HepG2 (cell line): ENCODE data around the gene NFATC4. TPM values are rescaled to one million over a fixed set of nuclear protein-coding genes. Genes with fewer than 3 reads are reported as not detected.

Source experiments
- ARID5B ChIP-seq: IDR thresholded peaks from 2 replicates; pipeline ENCODE4 v1.4.0; 2020; ENCODE audit warnings: mild to moderate bottlenecking, missing genetic modification reagents
- ATF2 ChIP-seq: sonication (generic); formaldehyde crosslinking; IDR thresholded peaks from 2 replicates; pipeline ENCODE4 v1.4.0; 2020; ENCODE audit warnings: missing genetic modification reagents
- CTCF ChIP-seq: sonication (generic); formaldehyde crosslinking; IDR thresholded peaks from 2 replicates; pipeline ENCODE4 v1.5.0; 2020; ENCODE audit warnings: mild to moderate bottlenecking, missing genetic modification reagents, moderate library complexity
- FOSL2 ChIP-seq: sonication (generic); formaldehyde crosslinking; IDR thresholded peaks from 2 replicates; pipeline ENCODE4 v1.4.0; 2020; ENCODE audit warnings: missing genetic modification reagents
- FOXA3 ChIP-seq: IDR thresholded peaks from 2 replicates; pipeline ENCODE4 v1.6.1; 2016; ENCODE audit warnings: missing genetic modification reagents, missing compliant biosample characterization
- FOXO1 ChIP-seq: sonication (generic); formaldehyde crosslinking; IDR thresholded peaks from 2 replicates; pipeline ENCODE4 v1.4.0; 2020; ENCODE audit warnings: missing genetic modification reagents
- GATAD1 ChIP-seq: IDR thresholded peaks from 2 replicates; pipeline ENCODE4 v1.6.1; 2016; ENCODE audit warnings: missing genetic modification reagents, missing compliant biosample characterization
- GATAD2A ChIP-seq: IDR thresholded peaks from 2 replicates; pipeline ENCODE4 v1.6.1; 2016
- HMGXB4 ChIP-seq, 2 experiments: sonication (generic) in 1 of 2; formaldehyde crosslinking in 1 of 2; IDR thresholded peaks; 2 replicates each; pipeline versions ENCODE4 v1.4.0 to v1.6.1; 2018 to 2020; ENCODE audit warnings: missing genetic modification reagents in 2 of 2, borderline replicate concordance in 1 of 2, low read depth in 1 of 2, mild to moderate bottlenecking in 1 of 2, missing biosample characterization in 1 of 2
- KDM2A ChIP-seq: sonication (generic); formaldehyde crosslinking; IDR thresholded peaks from 2 replicates; pipeline ENCODE4 v1.4.0; 2020; ENCODE audit warnings: low read depth, missing genetic modification reagents, borderline replicate concordance
- MIER3 ChIP-seq: IDR thresholded peaks from 2 replicates; pipeline ENCODE4 v1.6.1; 2016; ENCODE audit warnings: missing compliant biosample characterization, borderline replicate concordance
- NFKB2 ChIP-seq: sonication (generic); formaldehyde crosslinking; IDR thresholded peaks from 2 replicates; pipeline ENCODE4 v1.4.0; 2020; ENCODE audit warnings: missing genetic modification reagents, borderline replicate concordance
- RAD21 ChIP-seq: fragments of 450-650 bp; formaldehyde crosslinking; IDR thresholded peaks from 2 replicates; pipeline ENCODE4 v1.5.0; 2020; ENCODE audit warnings: mild to moderate bottlenecking
- SALL1 ChIP-seq: sonication (generic); formaldehyde crosslinking; IDR thresholded peaks from 2 replicates; pipeline ENCODE4 v1.8.0; 2022; ENCODE audit warnings: mild to moderate bottlenecking, missing genetic modification reagents
- SMC3 ChIP-seq: IDR thresholded peaks from 2 replicates; pipeline ENCODE4 v1.6.1; 2011; ENCODE audit warnings: low read length, improper control_type of control experiment
- STAG1 ChIP-seq: sonication (generic); formaldehyde crosslinking; IDR thresholded peaks from 2 replicates; pipeline ENCODE4 v1.4.0; 2020; ENCODE audit warnings: missing genetic modification reagents
- ZFY ChIP-seq: sonication (generic); formaldehyde crosslinking; IDR thresholded peaks from 2 replicates; pipeline ENCODE4 v1.4.0; 2020; ENCODE audit warnings: missing genetic modification reagents
- ZNF547 ChIP-seq: sonication (generic); formaldehyde crosslinking; IDR thresholded peaks from 2 replicates; pipeline ENCODE4 v1.5.1; 2020; ENCODE audit warnings: mild to moderate bottlenecking, missing genetic modification reagents
- ZNF574 ChIP-seq: sonication (generic); formaldehyde crosslinking; IDR thresholded peaks from 2 replicates; pipeline ENCODE4 v1.4.0; 2020; ENCODE audit warnings: missing genetic modification reagents
- polyA plus RNA-seq, 8 experiments: library from polyadenylated mRNA; depleted of rRNA in 3 of 8; stranded (reverse) in 7 of 8; unstranded in 1 of 8; fragments of >200 nt; fragmentation: Illumina TruSeq in 4 of 8; extraction: Trizol in 4 of 8; gene quantifications; 2 replicates each; pipeline versions ENCODE4 v1.2.1 to v1.2.3, GENCODE V29; 2011 to 2016; ENCODE audit warnings: low read depth in 4 of 8, missing spikeins in 1 of 8, mixed read lengths in 1 of 8; ENCODE audit not compliant: insufficient read depth in 1 of 8
- total RNA-seq, 5 experiments: library from RNA; depleted of rRNA; stranded (reverse); fragments of >200 nt; fragmentation: Illumina TruSeq; extraction: Trizol; gene quantifications; 2 replicates each; pipeline ENCODE4 v1.2.3, GENCODE V29; 2016; ENCODE audit warnings: low read depth in 1 of 5

Gene NFATC4
- total and polyA plus RNA-seq, 2 of the 13 experiments (the other 11 are each of a cell fraction or from before 2014, with no cell fraction given), result 0.04 to 0.15 TPM

GRCh38 chr14:24327914-24328313 is 40.1 kb upstream of the NFATC4 start (continued):
- TF ChIP-seq GATAD1 (peak; percentile 21; the same call in 1 of the 2 replicates), ZNF574 (CRISPR knock-in tag) (0 out of 2 replicates have a peak, but pooled peaks have one; percentile 33), CTCF (CRISPR knock-in tag) (peak; percentile 89), FOSL2 (CRISPR knock-in tag) (peak; percentile 41), GATAD2A (CRISPR knock-in tag) (0 out of 2 replicates have a peak, but pooled peaks have one; percentile 24), KDM2A (CRISPR knock-in tag) (peak; percentile 90), ZNF547 (0 out of 2 replicates have a peak, but pooled peaks have one; percentile 64), ATF2 (CRISPR knock-in tag) (peak; percentile 30; the same call in 1 of the 2 replicates), ZFY (peak; percentile 14; the same call in 1 of the 2 replicates), SMC3 (peak; percentile 19; the same call in 1 of the 2 replicates), RAD21 (peak; percentile 68), FOXO1 (CRISPR knock-in tag) (0 out of 2 replicates have a peak, but pooled peaks have one; percentile 23), NFKB2 (CRISPR knock-in tag) (0 out of 2 replicates have a peak, but pooled peaks have one; percentile 57), FOXA3 (CRISPR knock-in tag) (peak; percentile 35; the same call in 1 of the 2 replicates), MIER3 (CRISPR knock-in tag) (peak; percentile 59; the same call in 1 of the 2 replicates), HMGXB4 (CRISPR knock-in tag; IDR thresholded peaks at IDR 0.05; ENCODE audit: borderline replicate concordance in 1 of 2, low read depth in 1 of 2) (peak; percentile 54 to 78; a peak in 2 of 4 replicates), STAG1 (CRISPR knock-in tag) (peak; percentile 81), ARID5B (CRISPR knock-in tag) (peak; percentile 33; the same call in 1 of the 2 replicates), SALL1 (CRISPR knock-in tag) (peak; percentile 38)
